GM13977 (cell line): ENCODE data around the gene F12.

Experiments used
- DNase-seq: peaks from one replicate; pipeline ENCODE4 v3.0.0; 2012; ENCODE audit warnings: low spot score
- in situ Hi-C: fragments of 300-500 bp; cut with MboI; formaldehyde crosslinking; loops from one replicate; pipeline ENCODE4 v1.12.0; 2022; ENCODE audit warnings: low sequenced_read_pairs, low pct_unique_long_range_greater_than_20kb, mixed read lengths, inconsistent platforms; ENCODE audit not compliant: unreplicated experiment
- TF ChIP-seq, protein P1 (sequence below): IDR thresholded peaks from 2 replicates; pipeline ENCODE4 v1.5.1; 2012; ENCODE audit warnings: mild to moderate bottlenecking, control low read depth; ENCODE audit not compliant: insufficient read depth; ENCODE audit errors: extremely low read depth, missing control alignments

Gene F12

GRCh38 chr5:177446200-177447065 lies 37.1 kb upstream of the F12 start, which contains the start of gene PRR7:
PRR7 (plus strand) TSS chr5:177446814; CDS start chr5:177455068, 8,254 bp downstream.
- TF ChIP-seq, protein P1, sequence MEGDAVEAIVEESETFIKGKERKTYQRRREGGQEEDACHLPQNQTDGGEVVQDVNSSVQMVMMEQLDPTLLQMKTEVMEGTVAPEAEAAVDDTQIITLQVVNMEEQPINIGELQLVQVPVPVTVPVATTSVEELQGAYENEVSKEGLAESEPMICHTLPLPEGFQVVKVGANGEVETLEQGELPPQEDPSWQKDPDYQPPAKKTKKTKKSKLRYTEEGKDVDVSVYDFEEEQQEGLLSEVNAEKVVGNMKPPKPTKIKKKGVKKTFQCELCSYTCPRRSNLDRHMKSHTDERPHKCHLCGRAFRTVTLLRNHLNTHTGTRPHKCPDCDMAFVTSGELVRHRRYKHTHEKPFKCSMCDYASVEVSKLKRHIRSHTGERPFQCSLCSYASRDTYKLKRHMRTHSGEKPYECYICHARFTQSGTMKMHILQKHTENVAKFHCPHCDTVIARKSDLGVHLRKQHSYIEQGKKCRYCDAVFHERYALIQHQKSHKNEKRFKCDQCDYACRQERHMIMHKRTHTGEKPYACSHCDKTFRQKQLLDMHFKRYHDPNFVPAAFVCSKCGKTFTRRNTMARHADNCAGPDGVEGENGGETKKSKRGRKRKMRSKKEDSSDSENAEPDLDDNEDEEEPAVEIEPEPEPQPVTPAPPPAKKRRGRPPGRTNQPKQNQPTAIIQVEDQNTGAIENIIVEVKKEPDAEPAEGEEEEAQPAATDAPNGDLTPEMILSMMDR, result peak; percentile 24
- in situ Hi-C loops, result no loop called here
- DNase-seq, result peak; percentile 92

DNA sequence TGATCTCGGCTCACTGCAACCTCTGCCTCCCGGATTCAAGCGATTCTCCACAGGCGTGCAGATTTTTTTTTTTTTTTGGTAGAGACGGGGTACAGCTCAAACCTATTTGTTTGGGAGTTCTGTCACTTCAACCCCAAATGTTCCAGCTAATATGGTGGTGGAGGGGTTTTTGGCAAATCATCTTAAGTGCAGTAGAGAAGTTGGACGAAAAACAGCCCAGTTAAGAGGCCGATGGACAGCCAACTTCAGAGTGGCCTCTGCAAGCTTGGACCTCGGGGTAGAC lies 36.5 kb upstream of the F12 start:
- in situ Hi-C loops, result no loop called here
- no peak for DNase-seq
- TF ChIP-seq, protein P1, result no peak

GRCh38 chr5:177445052-177445916 lies 35.9 kb upstream of the F12 start:
- no peak for DNase-seq
- in situ Hi-C loops, result no loop called here

GRCh38 chr5:177444106-177445051 lies 35.0 kb upstream of the F12 start:
- no peak for DNase-seq
- TF ChIP-seq, protein P1, result no peak
- in situ Hi-C loops, result no loop called here

More at GRCh38 chr5:177445052-177445916, 35.9 kb upstream of the F12 start:
- TF ChIP-seq, protein P1, result no peak

DNA sequence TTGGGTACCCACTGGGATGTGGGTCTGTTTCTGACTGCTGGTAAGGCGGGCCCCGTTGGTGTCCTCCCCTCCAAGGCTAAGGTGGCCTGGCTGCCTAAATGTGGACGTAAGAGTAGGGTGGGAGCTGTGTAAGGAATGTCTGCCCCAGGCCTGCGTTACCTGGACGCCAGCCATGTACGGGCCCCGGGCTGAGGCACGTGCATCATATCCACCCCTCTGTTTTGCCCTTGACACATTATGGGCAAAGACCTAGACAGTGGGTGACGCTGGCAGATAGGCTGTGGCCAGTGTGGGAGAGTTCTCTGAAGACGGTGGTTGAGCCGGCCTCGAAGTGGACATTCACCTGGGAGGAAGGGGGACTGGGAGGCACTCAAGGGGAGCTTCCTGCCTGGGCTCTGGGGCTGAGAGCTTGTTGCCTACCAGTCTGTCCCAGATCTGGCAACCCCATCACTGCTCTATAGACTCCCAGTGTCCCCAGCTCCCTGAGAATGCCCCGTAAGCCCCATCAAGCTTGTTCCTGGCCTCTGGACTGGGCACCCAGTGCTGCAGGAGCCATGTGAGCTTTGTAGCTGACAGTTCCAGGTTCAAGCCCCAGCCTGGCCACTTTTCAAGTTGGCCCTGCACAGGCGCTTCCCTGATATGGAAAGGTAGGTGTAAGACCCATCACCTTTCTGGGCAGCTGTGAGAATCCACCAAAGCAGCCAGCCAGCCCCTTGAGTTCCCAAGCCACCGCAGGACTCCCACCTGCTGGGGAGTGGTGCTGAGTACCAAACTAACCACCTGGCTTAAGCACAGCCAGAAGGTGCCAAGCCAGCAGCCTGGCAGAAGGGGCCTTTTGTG lies 34.0 kb upstream of the F12 start:
- in situ Hi-C loops, result no loop called here
- TF ChIP-seq, protein P1, result no peak
- DNase-seq, result no peak
